Measurements from ENCODE around the gene UBIAD1. TPM values are rescaled to one million over a fixed set of nuclear protein-coding genes. Genes with fewer than 3 reads are reported as not detected.

Gene UBIAD1
- total RNA-seq, 1 donor from 2014 or later: 10.5 TPM

- DNase-seq: no peak
- intact Hi-C loops (cut with DNase I): no loop called here
Measured at GRCh38 chr1:11328444-11328843, 55.4 kb downstream of the UBIAD1 start.

GRCh38 chr1:11330411-11330810 lies 57.4 kb downstream of the UBIAD1 start:
- DNase-seq: no peak
- TF ChIP-seq CTCF (IDR thresholded peaks at IDR 0.05): no peak
- no peaks in the 10 kb centered on the region for H3K4me1 ChIP-seq
- no peak for ATAC-seq
- no peak overlapping the region for H3K4me3 ChIP-seq
- no peaks in the 10 kb centered on the region for H3K27me3 ChIP-seq (ENCODE audit: low read depth)
- no peaks in the 10 kb centered on the region for H3K36me3 ChIP-seq
- no peak overlapping the region for H3K27ac ChIP-seq
- H3K9me3 ChIP-seq: no peaks in the 10 kb centered on the region
- intact Hi-C loops (cut with DNase I): no loop called here

More at GRCh38 chr1:11328444-11328843, 55.4 kb downstream of the UBIAD1 start:
- H3K36me3 ChIP-seq: no peaks in the 10 kb centered on the region
- no peaks in the 10 kb centered on the region for H3K9me3 ChIP-seq
- peaks cover 6% of the 10 kb centered on the region for H3K27me3 ChIP-seq (ENCODE audit: low read depth)
- ATAC-seq: no peak
- no peaks in the 10 kb centered on the region for H3K4me1 ChIP-seq
- no peak overlapping the region for H3K27ac ChIP-seq
- no peak for TF ChIP-seq CTCF (IDR thresholded peaks at IDR 0.05)
- no peak overlapping the region for H3K4me3 ChIP-seq

- ATAC-seq (no peak), DNase-seq (no peak)
- Histone ChIP-seq H3K4me1 (no peaks in the 10 kb centered on the region), H3K27ac (no peak overlapping the region), H3K4me3 (no peak overlapping the region), H3K9me3 (no peaks in the 10 kb centered on the region), H3K36me3 (no peaks in the 10 kb centered on the region), H3K27me3 (ENCODE audit: low read depth) (peaks cover 4% of the 10 kb centered on the region)
- no peak for TF ChIP-seq CTCF (IDR thresholded peaks at IDR 0.05)
- intact Hi-C loops (cut with DNase I): no loop called here
Measured at GRCh38 chr1:11331036-11331944, 58.3 kb downstream of the UBIAD1 start.

GRCh38 chr1:11331945-11332546 lies 59.0 kb downstream of the UBIAD1 start:
- intact Hi-C loops (cut with DNase I): no loop called here

GRCh38 chr1:11333631-11334030 lies 60.6 kb downstream of the UBIAD1 start:
- Histone ChIP-seq H3K4me3 (no peak overlapping the region), H3K27ac (no peak overlapping the region), H3K27me3 (ENCODE audit: low read depth) (peaks cover 11% of the 10 kb centered on the region), H3K36me3 (no peaks in the 10 kb centered on the region), H3K4me1 (no peaks in the 10 kb centered on the region), H3K9me3 (no peaks in the 10 kb centered on the region)
- no peak for ATAC-seq
- no peak for DNase-seq
- no peak for TF ChIP-seq CTCF (IDR thresholded peaks at IDR 0.05)
- intact Hi-C loops (cut with DNase I): no loop called here

More at GRCh38 chr1:11331945-11332546, 59.0 kb downstream of the UBIAD1 start:
- no peak for TF ChIP-seq CTCF (IDR thresholded peaks at IDR 0.05)
- Histone ChIP-seq H3K4me1 (no peaks in the 10 kb centered on the region), H3K27me3 (ENCODE audit: low read depth) (peaks cover 5% of the 10 kb centered on the region), H3K27ac (no peak overlapping the region), H3K4me3 (no peak overlapping the region), H3K36me3 (no peaks in the 10 kb centered on the region), H3K9me3 (no peaks in the 10 kb centered on the region)
- ATAC-seq (no peak), DNase-seq (no peak)
